Cardiac fibroblast (primary cell): ENCODE results near the gene RBMS3.

Experiments used
- DNase-seq, 2 donors: peaks; one replicate each; pipeline versions ENCODE4 v3.0.0 to v3.0.0-alpha.2; 2010; ENCODE audit warnings: low read depth in 2 of 2
- H3K4me3 ChIP-seq, 2 donors: replicated peaks in 1 of 2; 1 replicate in 1 of 2; 2 replicates in 1 of 2; pipeline ENCODE4 v1.5.1; 2011; ENCODE audit warnings: low read depth in 2 of 2, low read length in 2 of 2, mild to moderate bottlenecking in 2 of 2, moderate library complexity in 1 of 2
- CTCF ChIP-seq: IDR thresholded peaks from one replicate; pipeline ENCODE4 v1.5.1; 2011; ENCODE audit warnings: low read depth, mild to moderate bottlenecking, low read length, inconsistent platforms

Gene RBMS3

DNA sequence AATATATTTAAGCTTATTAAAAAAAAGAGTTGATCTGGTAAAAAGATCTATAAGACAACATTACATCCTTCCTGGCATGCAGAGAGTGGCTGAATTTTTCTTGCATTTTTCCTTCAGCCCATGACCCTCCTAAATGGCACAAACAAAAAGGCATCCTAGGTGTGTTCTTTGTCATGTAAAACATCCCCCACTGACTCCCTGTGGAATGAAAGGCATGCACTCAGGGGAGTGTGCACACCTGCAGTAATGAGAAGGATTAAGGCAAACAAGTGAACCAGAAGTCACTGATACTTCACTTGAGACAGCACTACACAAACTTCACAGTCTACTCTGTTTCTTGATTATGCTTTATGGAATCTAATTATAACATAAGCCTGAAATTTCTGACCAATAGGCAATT is 195.0 kb downstream of the RBMS3 start:
- H3K4me3 ChIP-seq = no peak overlapping the region
- TF ChIP-seq CTCF = no peak
- DNase-seq = no peak

DNA sequence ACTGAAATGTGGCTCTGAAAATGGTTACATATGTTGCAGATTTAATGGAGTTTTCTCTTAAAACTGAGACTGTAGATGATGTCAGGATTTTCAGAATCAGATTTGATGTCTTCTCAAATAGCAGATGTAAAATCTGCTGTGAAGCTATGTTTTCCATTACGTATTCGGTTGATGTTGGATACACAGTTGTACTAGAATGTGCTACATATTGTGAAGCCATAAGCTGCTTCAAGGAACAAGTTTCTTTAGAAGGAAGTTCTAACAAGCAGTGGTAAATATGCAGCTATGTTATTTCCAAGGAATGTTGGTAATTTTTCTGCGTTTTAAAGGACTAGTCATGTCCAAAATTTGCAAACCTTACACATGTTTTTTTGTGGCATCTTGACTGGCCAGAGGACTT is 197.7 kb downstream of the RBMS3 start:
- no peak overlapping the region for H3K4me3 ChIP-seq
- TF ChIP-seq CTCF = no peak
- DNase-seq = peak in 1 of 2 donors; percentile 28

DNA sequence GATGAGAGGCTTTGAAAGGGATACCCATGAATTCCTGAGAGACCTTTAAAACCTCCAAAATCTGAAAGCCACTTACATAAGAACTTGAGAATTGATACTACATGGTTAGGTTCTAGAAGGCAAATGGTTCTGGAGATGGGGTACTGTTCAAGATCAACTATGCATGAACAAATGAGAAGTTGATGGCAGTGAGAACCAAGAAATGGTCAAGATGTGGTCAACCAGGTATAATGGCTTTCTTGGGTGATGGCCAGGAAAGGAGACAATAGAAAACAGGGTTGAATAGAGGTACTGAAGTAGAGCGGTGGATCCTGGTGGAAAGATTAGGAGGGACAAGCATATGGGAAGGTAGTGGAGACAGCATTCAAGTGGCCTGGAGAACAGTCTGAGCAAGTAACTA is 200.4 kb downstream of the RBMS3 start:
- no peak for TF ChIP-seq CTCF
- H3K4me3 ChIP-seq = no peak overlapping the region
- DNase-seq = no peak

- DNase-seq = no peak
- no peak for TF ChIP-seq CTCF
- no peak overlapping the region for H3K4me3 ChIP-seq
Observed at GRCh38 chr3:29481969-29482767, 201.3 kb downstream of the RBMS3 start.

DNA sequence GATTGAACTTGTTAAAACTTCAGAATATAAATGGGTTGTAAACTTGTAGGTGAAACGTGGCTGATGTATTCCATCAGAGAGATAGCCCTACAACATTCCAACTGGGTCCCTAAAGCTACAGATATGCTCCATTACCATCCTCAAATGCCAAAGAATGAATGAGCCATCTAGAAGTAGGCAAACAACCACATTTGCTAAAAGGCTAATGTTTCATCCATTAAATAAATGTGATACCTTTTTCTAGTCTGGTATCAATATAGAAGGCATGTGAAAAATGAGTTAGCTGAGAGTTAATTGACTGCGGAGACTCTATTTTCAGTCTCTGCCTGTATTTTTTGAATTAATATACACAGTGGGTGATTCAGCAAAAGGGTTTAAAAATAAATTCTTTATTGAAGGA is 203.8 kb downstream of the RBMS3 start:
- DNase-seq = no peak
- no peak for TF ChIP-seq CTCF
- H3K4me3 ChIP-seq = no peak overlapping the region

GRCh38 chr3:29486096-29486495 is 205.2 kb downstream of the RBMS3 start:
- H3K4me3 ChIP-seq = no peak overlapping the region
- DNase-seq = peak; percentile 92 to 93
- TF ChIP-seq CTCF = no peak

DNA sequence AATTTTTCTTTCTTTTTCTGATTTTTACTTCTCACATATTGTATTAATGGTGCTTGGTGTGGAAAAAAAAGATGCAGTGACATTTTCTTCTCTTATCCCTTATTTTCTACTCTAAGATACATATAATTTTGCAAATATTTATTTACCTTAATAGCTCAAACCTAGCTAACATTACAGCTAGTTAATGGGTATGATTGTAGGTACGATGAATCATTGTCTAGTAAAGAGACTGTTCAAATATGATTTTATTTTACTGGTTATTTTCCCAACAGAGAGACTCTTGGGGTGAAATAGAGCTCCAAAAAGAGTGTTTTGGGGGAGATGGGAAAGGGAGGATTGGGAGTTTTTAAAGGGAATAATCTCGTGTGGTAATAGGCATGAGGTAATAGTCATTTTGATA is 206.0 kb downstream of the RBMS3 start:
- no peak overlapping the region for H3K4me3 ChIP-seq
- DNase-seq = no peak

More for the DNA sequence above, 206.0 kb downstream of the RBMS3 start:
- TF ChIP-seq CTCF = no peak
